ENCODE measurements around the gene SECISBP2.

DNA sequence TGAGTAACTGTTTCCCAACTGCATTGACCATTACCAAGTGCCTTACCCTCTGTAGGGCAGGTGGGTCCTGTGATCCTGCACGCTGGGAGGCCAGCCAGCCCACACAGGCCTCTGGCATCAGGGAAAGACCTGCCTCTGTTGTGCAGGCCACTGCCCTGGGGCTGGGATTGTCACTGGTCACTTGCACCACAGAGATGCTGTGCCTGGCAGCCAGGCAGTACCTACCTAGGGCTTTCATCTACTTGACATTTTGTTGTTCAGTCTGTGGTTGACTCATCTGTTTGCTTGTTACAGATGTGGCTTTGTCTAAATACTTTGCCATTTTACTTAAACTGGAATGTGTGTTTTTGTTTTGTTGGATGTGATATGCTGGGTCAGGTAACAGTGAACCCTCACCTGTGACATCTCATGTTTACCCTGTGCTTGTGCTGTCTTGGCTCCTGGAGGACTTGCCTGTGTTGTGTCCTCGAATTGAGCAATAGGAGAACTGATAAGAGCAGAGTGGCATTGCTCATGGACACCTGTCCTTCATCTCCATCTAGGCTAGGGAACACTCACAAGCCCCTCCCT lies 32.8 kb downstream of the SECISBP2 start:
- TF ChIP-seq, protein P1, sequence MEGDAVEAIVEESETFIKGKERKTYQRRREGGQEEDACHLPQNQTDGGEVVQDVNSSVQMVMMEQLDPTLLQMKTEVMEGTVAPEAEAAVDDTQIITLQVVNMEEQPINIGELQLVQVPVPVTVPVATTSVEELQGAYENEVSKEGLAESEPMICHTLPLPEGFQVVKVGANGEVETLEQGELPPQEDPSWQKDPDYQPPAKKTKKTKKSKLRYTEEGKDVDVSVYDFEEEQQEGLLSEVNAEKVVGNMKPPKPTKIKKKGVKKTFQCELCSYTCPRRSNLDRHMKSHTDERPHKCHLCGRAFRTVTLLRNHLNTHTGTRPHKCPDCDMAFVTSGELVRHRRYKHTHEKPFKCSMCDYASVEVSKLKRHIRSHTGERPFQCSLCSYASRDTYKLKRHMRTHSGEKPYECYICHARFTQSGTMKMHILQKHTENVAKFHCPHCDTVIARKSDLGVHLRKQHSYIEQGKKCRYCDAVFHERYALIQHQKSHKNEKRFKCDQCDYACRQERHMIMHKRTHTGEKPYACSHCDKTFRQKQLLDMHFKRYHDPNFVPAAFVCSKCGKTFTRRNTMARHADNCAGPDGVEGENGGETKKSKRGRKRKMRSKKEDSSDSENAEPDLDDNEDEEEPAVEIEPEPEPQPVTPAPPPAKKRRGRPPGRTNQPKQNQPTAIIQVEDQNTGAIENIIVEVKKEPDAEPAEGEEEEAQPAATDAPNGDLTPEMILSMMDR (IDR thresholded peaks at IDR 0.05; ENCODE audit: low read depth, low read length): no peak
- TF ChIP-seq POLR2A (IDR thresholded peaks at IDR 0.05; ENCODE audit: extremely low read depth, insufficient read length) (no peak), MYC (IDR thresholded peaks at IDR 0.05; ENCODE audit: low read depth, low read length) (no peak)
- TF ChIP-seq, protein P2, sequence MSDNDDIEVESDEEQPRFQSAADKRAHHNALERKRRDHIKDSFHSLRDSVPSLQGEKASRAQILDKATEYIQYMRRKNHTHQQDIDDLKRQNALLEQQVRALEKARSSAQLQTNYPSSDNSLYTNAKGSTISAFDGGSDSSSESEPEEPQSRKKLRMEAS (IDR thresholded peaks at IDR 0.05; ENCODE audit: low read depth, low read length): no peak

Measured in NB4 (cell line).